Fibroblast of villous mesenchyme (primary cell): ENCODE measurements around the gene STOX2. TPM values are rescaled to one million over a fixed set of nuclear protein-coding genes. Genes with fewer than 3 reads are reported as not detected.

Source experiments
- DNase-seq: peaks from one replicate; pipeline ENCODE4 v3.0.0-alpha.2; 2010; ENCODE audit warnings: low read depth
- H3K4me3 ChIP-seq: 2 replicates; pipeline ENCODE4 v1.5.1; 2011; ENCODE audit warnings: low read depth, mild to moderate bottlenecking, low read length
- CTCF ChIP-seq: IDR thresholded peaks from 2 replicates; pipeline ENCODE4 v1.5.1; 2012; ENCODE audit warnings: low read depth, mild to moderate bottlenecking, low read length; ENCODE audit not compliant: insufficient read depth
- total RNA-seq: library from RNA; depleted of rRNA; stranded (reverse); fragments of >200 nt; gene quantifications from 2 replicates; pipeline ENCODE4 v1.2.3, GENCODE V29; 2012

The STOX2 gene
- total RNA-seq, 1 donor = 0.43 TPM

DNA sequence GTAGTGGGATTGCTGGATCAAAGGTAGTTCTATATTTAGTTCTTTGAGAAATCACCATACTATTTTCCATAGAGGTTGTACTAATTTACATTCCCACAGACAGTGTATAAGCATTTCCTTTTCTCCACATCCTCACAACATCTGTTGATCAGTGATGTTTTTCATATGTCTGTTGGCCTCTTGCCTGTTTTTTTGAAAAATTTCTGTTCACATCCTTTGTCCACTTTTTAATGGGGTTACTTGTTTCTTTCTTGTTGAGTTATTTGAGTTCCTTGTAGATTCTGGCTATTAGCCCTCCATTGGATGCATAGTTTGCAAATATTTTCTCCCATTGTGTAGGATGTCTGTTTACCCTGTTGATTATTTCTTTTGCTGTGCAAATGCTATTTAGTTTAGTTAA lies 72.6 kb downstream of the STOX2 start:
- H3K4me3 ChIP-seq = no peak overlapping the region
- DNase-seq = no peak
- TF ChIP-seq CTCF = no peak

- no peak for TF ChIP-seq CTCF
- no peak overlapping the region for H3K4me3 ChIP-seq
- no peak for DNase-seq
Measured at GRCh38 chr4:183984566-183984965, 79.5 kb downstream of the STOX2 start.

DNA sequence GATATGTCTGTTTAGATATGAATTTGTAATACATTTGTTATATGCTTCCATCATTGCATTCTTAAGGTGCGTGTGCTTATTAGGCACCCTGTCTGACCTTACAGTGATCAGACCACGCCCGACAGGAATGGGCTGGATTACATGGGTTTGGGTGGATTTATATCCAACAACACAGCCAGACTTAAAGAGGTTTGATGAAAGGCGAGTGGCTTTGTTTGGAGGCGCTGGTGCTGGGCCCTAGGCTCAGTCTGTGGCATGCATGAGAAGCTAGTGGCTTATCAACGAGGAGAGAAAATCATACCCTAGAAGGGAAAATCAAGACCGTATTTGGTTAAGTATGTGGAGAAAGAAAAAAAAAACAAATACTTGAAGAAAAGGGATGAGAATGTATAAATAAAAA lies 80.7 kb downstream of the STOX2 start:
- no peak for DNase-seq
- no peak for TF ChIP-seq CTCF
- H3K4me3 ChIP-seq = no peak overlapping the region

- no peak overlapping the region for H3K4me3 ChIP-seq
- TF ChIP-seq CTCF = no peak
- no peak for DNase-seq
Measured at GRCh38 chr4:183986291-183986970, 81.3 kb downstream of the STOX2 start.

DNA sequence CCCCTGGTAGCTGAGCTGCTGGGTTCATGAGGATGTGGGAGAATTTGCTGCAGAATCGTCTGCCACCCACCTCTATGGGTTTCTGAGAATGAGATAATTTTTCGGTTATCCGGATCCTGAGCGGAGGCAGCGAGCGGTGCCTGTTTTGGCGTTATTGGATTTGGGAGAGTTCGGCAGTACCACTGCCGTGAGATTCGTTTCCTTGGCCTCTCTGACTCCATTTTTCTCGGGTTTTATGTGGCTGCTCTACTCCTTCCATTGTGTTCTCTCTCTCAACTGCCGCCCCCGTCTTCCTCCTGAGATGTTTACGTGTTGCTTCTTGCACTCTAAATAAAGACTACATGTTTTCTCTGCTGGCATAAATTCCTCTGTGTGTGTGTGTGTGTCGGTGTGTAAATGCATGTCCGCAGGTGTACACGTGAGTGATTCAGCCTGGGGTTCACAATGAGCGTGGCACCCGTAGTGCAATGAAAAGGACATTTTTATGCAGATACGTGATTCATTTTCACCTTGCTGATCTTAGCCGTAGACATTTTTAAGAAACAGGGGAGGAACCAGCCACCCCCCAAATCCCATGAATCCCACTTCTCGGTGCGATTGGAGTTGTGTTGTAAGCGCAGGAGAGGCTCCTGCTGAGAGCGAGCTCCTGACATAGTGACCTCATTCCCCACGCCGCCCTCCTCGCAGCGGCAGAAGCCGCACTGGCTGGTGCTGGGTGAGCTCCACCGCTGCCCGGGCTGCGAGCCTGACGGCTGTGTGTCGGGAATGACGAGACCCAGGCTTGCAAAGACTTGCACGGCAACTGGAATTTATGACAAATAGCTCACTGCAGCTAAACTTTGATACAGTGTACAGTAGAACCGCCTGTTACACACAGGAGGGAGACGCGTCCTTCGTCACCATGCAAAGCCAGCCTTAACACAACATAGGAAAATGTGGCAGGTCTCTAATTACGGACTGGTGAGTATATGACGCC lies 82.2 kb downstream of the STOX2 start:
- peak overlapping the region; percentile 41 for H3K4me3 ChIP-seq
- DNase-seq = peak; percentile 76
- no peak for TF ChIP-seq CTCF

DNA sequence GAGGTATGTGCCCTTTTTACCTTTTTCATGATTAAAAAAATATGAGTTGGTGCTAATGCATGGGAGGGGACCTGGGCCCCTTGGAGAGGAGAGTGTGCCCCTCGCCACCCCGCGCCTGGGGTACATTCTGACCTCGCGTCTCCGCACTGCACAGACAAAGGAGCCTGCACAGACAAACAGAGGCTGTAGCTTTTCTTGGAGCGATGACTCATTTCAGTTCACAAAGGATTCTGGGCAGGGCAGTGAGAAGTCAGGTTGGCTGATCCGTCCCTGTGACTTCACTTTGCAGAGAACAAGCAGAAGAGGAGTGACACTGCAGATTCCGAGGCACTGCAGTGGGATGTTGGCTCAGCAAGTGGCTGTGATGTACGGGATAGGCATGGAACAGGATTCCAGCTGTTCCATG lies 82.9 kb downstream of the STOX2 start:
- no peak for TF ChIP-seq CTCF
- peak; percentile 66 for DNase-seq
- H3K4me3 ChIP-seq = peak overlapping the region; percentile 41
